ENCODE measurements around the gene SUB1. TPM values are rescaled to one million over a fixed set of nuclear protein-coding genes. Genes with fewer than 3 reads are reported as not detected.

SUB1 gene
- total RNA-seq, 4 donors from 2014 or later, result 128 to 174 (median 137) TPM

DNA sequence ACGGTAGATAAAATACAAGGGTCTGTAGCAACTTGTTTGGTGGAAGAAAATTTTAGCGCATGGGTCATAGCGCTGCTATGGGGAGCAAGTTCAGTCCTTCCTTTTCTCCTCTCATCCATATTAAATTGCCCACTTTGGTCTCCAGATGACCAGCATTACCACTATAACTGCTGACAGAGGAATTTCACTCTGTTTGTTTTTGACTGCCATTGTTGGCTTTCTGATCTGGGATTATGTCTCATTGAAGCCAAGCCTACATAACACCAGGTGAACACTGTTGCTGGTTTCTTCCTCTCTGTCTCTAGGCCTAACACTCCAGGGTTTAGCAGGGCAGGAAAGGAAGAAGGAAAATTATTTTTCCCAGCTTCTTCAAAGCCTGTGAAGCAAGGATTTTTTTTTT is 6.6 kb upstream of the SUB1 start:
- Histone ChIP-seq H3K4me3 (no peak overlapping the region), H3K4me1 (peaks cover 3% of the 10 kb centered on the region), H3K27me3 (no peaks in the 10 kb centered on the region), H3K9me3 (no peaks in the 10 kb centered on the region), H3K36me3 (no peaks in the 10 kb centered on the region), H3K27ac (no peak overlapping the region)
- TF ChIP-seq POLR2A (IDR thresholded peaks at IDR 0.05) (no peak), POLR2AphosphoS5 (IDR thresholded peaks at IDR 0.05) (no peak), EP300 (IDR thresholded peaks at IDR 0.05) (no peak)
- TF ChIP-seq, protein P1, sequence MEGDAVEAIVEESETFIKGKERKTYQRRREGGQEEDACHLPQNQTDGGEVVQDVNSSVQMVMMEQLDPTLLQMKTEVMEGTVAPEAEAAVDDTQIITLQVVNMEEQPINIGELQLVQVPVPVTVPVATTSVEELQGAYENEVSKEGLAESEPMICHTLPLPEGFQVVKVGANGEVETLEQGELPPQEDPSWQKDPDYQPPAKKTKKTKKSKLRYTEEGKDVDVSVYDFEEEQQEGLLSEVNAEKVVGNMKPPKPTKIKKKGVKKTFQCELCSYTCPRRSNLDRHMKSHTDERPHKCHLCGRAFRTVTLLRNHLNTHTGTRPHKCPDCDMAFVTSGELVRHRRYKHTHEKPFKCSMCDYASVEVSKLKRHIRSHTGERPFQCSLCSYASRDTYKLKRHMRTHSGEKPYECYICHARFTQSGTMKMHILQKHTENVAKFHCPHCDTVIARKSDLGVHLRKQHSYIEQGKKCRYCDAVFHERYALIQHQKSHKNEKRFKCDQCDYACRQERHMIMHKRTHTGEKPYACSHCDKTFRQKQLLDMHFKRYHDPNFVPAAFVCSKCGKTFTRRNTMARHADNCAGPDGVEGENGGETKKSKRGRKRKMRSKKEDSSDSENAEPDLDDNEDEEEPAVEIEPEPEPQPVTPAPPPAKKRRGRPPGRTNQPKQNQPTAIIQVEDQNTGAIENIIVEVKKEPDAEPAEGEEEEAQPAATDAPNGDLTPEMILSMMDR (IDR thresholded peaks at IDR 0.05), result no peak
- DNase-seq (ENCODE audit: low spot score in 2 of 2), result no peak
- 87% methylated on average over 3 of the region's 3 CpGs for WGBS

DNA sequence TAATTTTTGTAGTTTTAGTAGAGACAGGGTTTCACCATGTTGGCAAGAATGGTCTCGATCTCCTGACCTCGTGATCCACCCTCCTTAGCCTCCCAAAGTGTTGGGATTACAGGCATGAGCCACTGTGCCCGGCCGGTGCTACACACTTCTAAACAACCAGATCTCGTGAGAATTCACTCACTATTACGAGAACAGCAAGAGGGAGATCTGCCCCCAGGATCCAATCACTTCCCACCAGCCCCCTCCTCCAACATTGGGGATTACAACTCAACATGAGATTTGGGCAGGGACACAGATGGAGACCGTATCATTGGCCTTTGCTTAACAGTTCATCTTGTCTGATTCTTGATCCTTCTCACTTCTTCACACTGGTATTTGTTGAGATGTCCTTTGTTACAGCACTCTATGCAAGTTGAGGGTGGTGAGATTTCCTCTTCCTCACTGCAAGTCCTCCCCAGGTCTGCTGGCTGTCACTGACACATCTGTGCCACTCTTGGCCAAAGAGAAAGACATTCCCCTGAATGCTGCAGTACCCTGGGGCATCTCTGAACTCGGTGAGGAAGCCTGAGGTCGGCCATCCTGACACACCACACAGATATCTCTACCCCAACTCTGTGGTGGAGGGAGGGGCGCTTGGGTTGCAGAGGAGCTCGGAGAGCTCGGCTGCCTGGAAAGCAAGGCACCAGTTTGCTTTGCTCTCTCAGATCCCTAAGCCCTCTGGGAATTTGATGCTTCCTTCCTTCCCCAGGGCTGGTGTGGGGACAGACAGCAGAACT is 4.2 kb upstream of the SUB1 start:
- no peak for DNase-seq (ENCODE audit: low spot score in 2 of 2)

DNA sequence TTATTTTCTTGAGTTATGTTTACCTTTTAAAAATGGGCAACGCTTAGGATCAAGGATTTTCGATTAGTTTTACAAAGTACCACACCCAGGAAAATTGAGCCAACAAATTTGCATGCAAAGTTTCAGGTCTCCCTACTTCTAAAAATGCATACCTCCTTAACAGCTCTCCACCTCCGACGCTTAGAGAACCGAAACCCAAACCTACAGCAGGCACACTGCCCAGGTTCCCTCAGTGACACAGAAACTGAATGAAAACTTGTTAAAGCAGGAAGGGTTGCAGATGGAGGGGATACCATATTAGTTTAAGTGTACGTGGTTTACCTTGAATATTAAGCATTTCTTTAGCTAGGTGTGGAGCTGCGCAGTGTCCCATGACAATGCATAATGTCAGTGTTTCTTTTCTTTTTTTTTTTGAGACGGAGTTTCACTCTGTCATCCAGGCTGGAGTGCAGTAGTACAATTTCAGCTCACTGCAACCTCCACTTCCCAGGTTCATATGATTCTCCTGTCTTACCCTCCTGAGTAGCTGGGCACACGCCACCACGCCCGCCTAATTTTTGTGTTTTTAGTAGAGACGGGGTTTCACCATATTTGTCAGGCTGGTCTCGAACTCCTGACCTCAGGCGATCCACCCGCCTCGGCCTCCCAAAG is 1.6 kb upstream of the SUB1 start:
- TF ChIP-seq EP300 (IDR thresholded peaks at IDR 0.05) (no peak), POLR2AphosphoS5 (IDR thresholded peaks at IDR 0.05) (no peak), POLR2A (IDR thresholded peaks at IDR 0.05) (no peak)
- TF ChIP-seq, protein P1 (IDR thresholded peaks at IDR 0.05), result no peak
- no peak overlapping the region for H3K27ac ChIP-seq
- H3K27me3 ChIP-seq, result no peaks in the 10 kb centered on the region
- peaks cover 28% of the 10 kb centered on the region for H3K4me1 ChIP-seq
- H3K9me3 ChIP-seq, result no peaks in the 10 kb centered on the region
- WGBS, result 78% methylated on average over 16 of the region's 16 CpGs
- DNase-seq (ENCODE audit: low spot score in 2 of 2), result no peak
- H3K4me3 ChIP-seq, result no peak overlapping the region
- peaks cover 2% of the 10 kb centered on the region for H3K36me3 ChIP-seq

More for the DNA sequence above, 4.2 kb upstream of the SUB1 start:
- no peaks in the 10 kb centered on the region for H3K36me3 ChIP-seq
- TF ChIP-seq, protein P1 (IDR thresholded peaks at IDR 0.05), result no peak
- no peak overlapping the region for H3K4me3 ChIP-seq
- H3K9me3 ChIP-seq, result no peaks in the 10 kb centered on the region
- H3K27me3 ChIP-seq, result no peaks in the 10 kb centered on the region
- WGBS, result 81% methylated on average over 12 of the region's 12 CpGs
- no peak overlapping the region for H3K27ac ChIP-seq
- peaks cover 8% of the 10 kb centered on the region for H3K4me1 ChIP-seq

DNA sequence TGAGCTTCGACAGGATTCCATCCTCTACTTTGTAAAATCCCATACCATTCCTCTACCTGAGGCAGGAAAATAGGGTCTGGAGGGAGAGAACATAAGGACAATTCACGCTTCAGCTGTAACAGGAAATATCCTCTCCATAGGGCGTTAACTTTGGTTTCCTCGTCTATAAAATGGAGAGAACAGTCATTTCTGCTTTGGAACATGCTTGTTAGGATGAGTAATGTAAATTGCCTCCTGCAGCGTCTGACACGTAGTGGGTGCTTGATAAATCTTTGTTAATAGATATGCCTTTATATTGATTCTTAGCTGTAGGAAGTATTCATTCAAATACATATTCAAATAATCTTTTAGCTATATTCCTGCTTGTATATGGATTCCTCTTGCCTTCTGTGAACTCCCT is 711 bp upstream of the SUB1 start:
- peaks cover 8% of the 10 kb centered on the region for H3K36me3 ChIP-seq
- H3K27me3 ChIP-seq, result no peaks in the 10 kb centered on the region
- H3K27ac ChIP-seq, result no peak overlapping the region
- WGBS, result 76% methylated on average over 6 of the region's 6 CpGs
- no peaks in the 10 kb centered on the region for H3K9me3 ChIP-seq
- H3K4me1 ChIP-seq, result peaks cover 28% of the 10 kb centered on the region
- TF ChIP-seq, protein P1 (IDR thresholded peaks at IDR 0.05), result no peak
- TF ChIP-seq POLR2A (IDR thresholded peaks at IDR 0.05) (no peak), EP300 (IDR thresholded peaks at IDR 0.05) (no peak), POLR2AphosphoS5 (IDR thresholded peaks at IDR 0.05) (no peak)
- no peak for DNase-seq (ENCODE audit: low spot score in 2 of 2)
- no peak overlapping the region for H3K4me3 ChIP-seq

DNA sequence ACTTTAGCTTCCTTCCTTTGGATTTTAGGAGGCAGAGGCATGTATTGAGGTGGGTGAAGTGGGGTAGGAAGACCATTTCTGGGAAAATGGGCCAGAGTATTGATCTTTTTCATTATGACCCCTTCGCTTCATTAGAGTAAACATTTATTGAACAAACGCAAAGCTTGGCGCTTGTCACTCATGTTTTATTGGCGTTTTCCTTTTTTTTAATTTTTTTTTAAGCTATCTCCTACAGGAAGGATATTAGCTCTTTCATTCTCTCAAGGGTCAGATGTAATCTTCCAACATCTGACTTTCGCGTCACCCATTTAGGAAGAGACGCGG is 273 bp upstream of the SUB1 start:
- Histone ChIP-seq H3K9me3 (no peaks in the 10 kb centered on the region), H3K27ac (peak overlapping the region; percentile 97), H3K4me3 (peak overlapping the region; percentile 72), H3K27me3 (no peaks in the 10 kb centered on the region), H3K4me1 (peaks cover 28% of the 10 kb centered on the region), H3K36me3 (peaks cover 8% of the 10 kb centered on the region)
- no peak for DNase-seq (ENCODE audit: low spot score in 2 of 2)
- 36% methylated on average over 8 of the region's 8 CpGs for WGBS
- no peak for TF ChIP-seq POLR2A (IDR thresholded peaks at IDR 0.05)
- no peak for TF ChIP-seq POLR2AphosphoS5 (IDR thresholded peaks at IDR 0.05)
- TF ChIP-seq, protein P1 (IDR thresholded peaks at IDR 0.05), result no peak
- TF ChIP-seq EP300 (IDR thresholded peaks at IDR 0.05), result no peak
